HG03039 (cell line): Measurements from ENCODE around the gene FAM83E.
"Not testable (repeated sequence)": the region's sequence is repeated elsewhere in the genome, so short reads cannot be mapped to it uniquely, and the experiment has no call there.

Experiments
- ATAC-seq: cut with Tn5 transposase; IDR thresholded peaks from one replicate; pipeline ENCODE4 v1.9.1; 2021; ENCODE audit warnings: mild to moderate bottlenecking, moderate library complexity; ENCODE audit not compliant: unreplicated experiment

Gene FAM83E

GRCh38 chr19:48614436-48615230, at the start of gene FAM83E:
TSS of gene FAM83E (minus strand) at chr19:48615076. CDS start at chr19:48613372, 1,704 bp downstream.
- no peak for ATAC-seq

- ATAC-seq, result no peak
Observed at GRCh38 chr19:48664476-48664875, 49.6 kb upstream of the FAM83E start.

GRCh38 chr19:48663667-48664066, 48.8 kb upstream of the FAM83E start:
- ATAC-seq, result no peak

GRCh38 chr19:48661711-48662090, 46.8 kb upstream of the FAM83E start:
- ATAC-seq, result no peak

- no peak for ATAC-seq
Observed at GRCh38 chr19:48660852-48661710, 46.2 kb upstream of the FAM83E start.

- ATAC-seq, result no peak
Observed at GRCh38 chr19:48659768-48660167, 44.9 kb upstream of the FAM83E start.

- no peak for ATAC-seq
Observed at GRCh38 chr19:48658483-48658882, 43.6 kb upstream of the FAM83E start.

GRCh38 chr19:48657828-48658227, 43.0 kb upstream of the FAM83E start:
- not testable (repeated sequence) for ATAC-seq

GRCh38 chr19:48656840-48657474, 42.1 kb upstream of the FAM83E start:
- ATAC-seq, result no peak

GRCh38 chr19:48654299-48655059, 39.6 kb upstream of the FAM83E start:
- ATAC-seq, result no peak

- no peak for ATAC-seq
Observed at GRCh38 chr19:48651683-48652048, 36.8 kb upstream of the FAM83E start.

GRCh38 chr19:48650974-48651682, 36.3 kb upstream of the FAM83E start:
- no peak for ATAC-seq

GRCh38 chr19:48648134-48648533, 33.3 kb upstream of the FAM83E start:
- ATAC-seq, result no peak

- ATAC-seq, result no peak
Observed at GRCh38 chr19:48646722-48647216, 31.9 kb upstream of the FAM83E start.

GRCh38 chr19:48646001-48646721, 31.3 kb upstream of the FAM83E start, which contains the start of gene CA11:
TSS of gene CA11 (minus strand) at chr19:48646187. CDS start at chr19:48645632, 555 bp downstream.
- ATAC-seq, result peak; percentile 81

- no peak for ATAC-seq
Observed at GRCh38 chr19:48645620-48646000, 30.7 kb upstream of the FAM83E start.

- ATAC-seq, result no peak
Observed at GRCh38 chr19:48644839-48645619, 30.2 kb upstream of the FAM83E start.

- ATAC-seq, result no peak
Observed at GRCh38 chr19:48644355-48644754, 29.5 kb upstream of the FAM83E start.
